IMR-90 (cell line): Measurements from ENCODE around the gene ROR2. TPM values are rescaled to one million over a fixed set of nuclear protein-coding genes. Genes with fewer than 3 reads are reported as not detected.
A peak's percentile ranks its signal among the peaks of the same experiment; 100 is the strongest.

ENCODE experiments used
- ATAC-seq: fragments of 200-7000 bp; cut with Tn5 transposase; 2 replicates; pipeline ENCODE4 v1.9.1; 2020; ENCODE audit warnings: low read depth, mild to moderate bottlenecking, moderate library complexity
- BruUV-seq: library from RNA; stranded (reverse); fragments of 400-500 nt; replicated peaks from 2 replicates; lab custom pipeline; 2021; lab: Mats Ljungman, UMichigan
- CTCF ChIA-PET: fragments of 300-600 bp; formaldehyde crosslinking; extraction: SDS; loops from one replicate; lab custom pipeline; 2021; ENCODE audit warnings: antibody characterized with exemption; lab: Yijun Ruan, JAX
- POLR2A ChIA-PET: fragments of 300-600 bp; sonication (Branson Sonifier 250); formaldehyde crosslinking; loops from one replicate; lab custom pipeline; 2022; ENCODE audit warnings: antibody characterized with exemption; ENCODE audit not compliant: unreplicated experiment; lab: Charles Lee
- DNase-seq: peaks from one replicate; pipeline ENCODE4 v3.0.0; 2013
- H2AFZ ChIP-seq: replicated peaks from 2 replicates; pipeline ENCODE3; 2013; ENCODE audit warnings: low read length, mild to moderate bottlenecking; ENCODE audit not compliant: poor library complexity
- H2AK5ac ChIP-seq: 2 replicates; pipeline ENCODE4 v1.6.1; 2013; ENCODE audit warnings: low read depth, low read length, inconsistent platforms
- H2AK9ac ChIP-seq: replicated peaks from 2 replicates; pipeline ENCODE3; 2013; ENCODE audit warnings: mild to moderate bottlenecking, low read depth, low read length, moderate library complexity; ENCODE audit not compliant: poor library complexity
- H2BK120ac ChIP-seq: 2 replicates; pipeline ENCODE4 v1.6.1; 2013; ENCODE audit warnings: low read depth, low read length, inconsistent platforms
- H2BK15ac ChIP-seq: 3 replicates; pipeline ENCODE4 v1.6.1; 2013; ENCODE audit warnings: low read depth, low read length, inconsistent platforms
- H2BK20ac ChIP-seq: 2 replicates; pipeline ENCODE4 v1.6.1; 2013; ENCODE audit warnings: low read depth, mild to moderate bottlenecking, inconsistent platforms, low read length, moderate library complexity
- H2BK5ac ChIP-seq: 2 replicates; pipeline ENCODE4 v1.6.1; 2013; ENCODE audit warnings: mild to moderate bottlenecking, low read depth, low read length, inconsistent platforms; ENCODE audit not compliant: poor library complexity, severe bottlenecking
- H3K14ac ChIP-seq: replicated peaks from 2 replicates; pipeline ENCODE4 v1.6.1; 2013; ENCODE audit warnings: low read depth, low read length, inconsistent platforms
- H3K18ac ChIP-seq: 2 replicates; pipeline ENCODE4 v1.6.1; 2013; ENCODE audit warnings: low read depth, low read length, control low read depth
- H3K23ac ChIP-seq: 2 replicates; pipeline ENCODE4 v1.6.1; 2013; ENCODE audit warnings: low read depth, low read length, inconsistent platforms
- H3K27ac ChIP-seq: 2 replicates; pipeline ENCODE4 v1.5.1; 2013; ENCODE audit warnings: mild to moderate bottlenecking, control low read depth, low read length; ENCODE audit not compliant: insufficient read depth
- H3K27me3 ChIP-seq: 2 replicates; pipeline ENCODE4 v1.6.1; 2013; ENCODE audit warnings: low read length; ENCODE audit not compliant: control insufficient read depth, insufficient read depth
- H3K36me3 ChIP-seq: 2 replicates; pipeline ENCODE4 v1.6.1; 2013; ENCODE audit warnings: low read length, mixed read lengths; ENCODE audit not compliant: control insufficient read depth, insufficient read depth
- H3K4ac ChIP-seq: 2 replicates; pipeline ENCODE4 v1.6.1; 2013; ENCODE audit warnings: low read depth, low read length, inconsistent platforms
- H3K4me1 ChIP-seq: 2 replicates; pipeline ENCODE4 v1.6.1; 2013; ENCODE audit warnings: low read length, mixed read lengths; ENCODE audit not compliant: control insufficient read depth, insufficient read depth
- H3K4me2 ChIP-seq: 2 replicates; pipeline ENCODE4 v1.6.1; 2013; ENCODE audit warnings: low read depth, mild to moderate bottlenecking, control low read depth, low read length, moderate library complexity
- H3K4me3 ChIP-seq: 2 replicates; pipeline ENCODE4 v1.5.1; 2013; ENCODE audit warnings: low read depth, mild to moderate bottlenecking, control low read depth, low read length, moderate library complexity; ENCODE audit not compliant: insufficient read depth
- H3K56ac ChIP-seq: 2 replicates; pipeline ENCODE4 v1.6.1; 2013; ENCODE audit warnings: low read length, inconsistent platforms; ENCODE audit not compliant: insufficient read depth; ENCODE audit errors: extremely low read depth
- H3K79me1 ChIP-seq, 2 experiments: 2 replicates each; pipeline ENCODE4 v1.6.1; 2013; ENCODE audit warnings: low read length in 2 of 2, inconsistent platforms in 1 of 2, low read depth in 1 of 2
- H3K9ac ChIP-seq: 2 replicates; pipeline ENCODE4 v1.6.1; 2013; ENCODE audit warnings: low read depth, low read length, control low read depth
- H3K9me1 ChIP-seq: 2 replicates; pipeline ENCODE4 v1.6.1; 2013; ENCODE audit warnings: low read length, inconsistent platforms; ENCODE audit not compliant: insufficient read depth
- H3K9me3 ChIP-seq: 2 replicates; pipeline ENCODE4 v1.6.1; 2013; ENCODE audit warnings: low read length; ENCODE audit not compliant: control insufficient read depth, insufficient read depth
- H4K20me1 ChIP-seq: 2 replicates; pipeline ENCODE4 v1.6.1; 2013; ENCODE audit warnings: low read length, inconsistent platforms; ENCODE audit not compliant: insufficient read depth
- H4K5ac ChIP-seq: 2 replicates; pipeline ENCODE4 v1.6.1; 2013; ENCODE audit warnings: mild to moderate bottlenecking, low read depth, low read length, control low read depth
- H4K8ac ChIP-seq, 2 experiments: 2 replicates each; pipeline ENCODE4 v1.6.1; 2013; ENCODE audit warnings: low read depth in 2 of 2, low read length in 2 of 2, control low read depth in 1 of 2, inconsistent platforms in 1 of 2
- H4K91ac ChIP-seq: 2 replicates; pipeline ENCODE4 v1.6.1; 2013; ENCODE audit warnings: low read depth, low read length, inconsistent platforms; ENCODE audit not compliant: insufficient read depth
- BHLHE40 ChIP-seq: fragments of 150-350 bp; IDR thresholded peaks from 2 replicates; pipeline ENCODE4 v1.6.1; 2016; ENCODE audit warnings: mild to moderate bottlenecking, low read depth, low read length
- CEBPB ChIP-seq: IDR thresholded peaks from 2 replicates; pipeline ENCODE4 v1.6.1; 2012; ENCODE audit warnings: low read depth, low read length, improper control_type of control experiment
- CHD1 ChIP-seq: IDR thresholded peaks from 2 replicates; pipeline ENCODE4 v1.6.1; 2012; ENCODE audit warnings: low read depth, low read length, improper control_type of control experiment
- CTCF ChIP-seq: conservative IDR thresholded peaks from 2 replicates; pipeline ENCODE4 v1.5.1; 2012; ENCODE audit warnings: mild to moderate bottlenecking, low read depth, low read length, improper control_type of control experiment
- ELK1 ChIP-seq: fragments of 150-350 bp; IDR thresholded peaks from 2 replicates; pipeline ENCODE4 v1.6.1; 2016; ENCODE audit warnings: low read depth, mild to moderate bottlenecking, low read length, moderate library complexity, borderline replicate concordance
- FOS ChIP-seq: fragments of 150-350 bp; IDR thresholded peaks from 2 replicates; pipeline ENCODE4 v1.6.1; 2016; ENCODE audit warnings: low read depth, low read length
- MAFK ChIP-seq: IDR thresholded peaks from 2 replicates; pipeline ENCODE4 v1.6.1; 2012; ENCODE audit warnings: low read depth, low read length, improper control_type of control experiment
- MAZ ChIP-seq: IDR thresholded peaks from 2 replicates; pipeline ENCODE4 v1.6.1; 2012; ENCODE audit warnings: low read depth, mild to moderate bottlenecking, low read length, improper control_type of control experiment, moderate library complexity, borderline replicate concordance
- MXI1 ChIP-seq: IDR thresholded peaks from 2 replicates; pipeline ENCODE4 v1.6.1; 2012; ENCODE audit warnings: low read depth, mild to moderate bottlenecking, low read length, moderate library complexity, borderline replicate concordance
- NFE2L2 ChIP-seq: fragments of 150-350 bp; IDR thresholded peaks from 2 replicates; pipeline ENCODE4 v1.6.1; 2016; ENCODE audit warnings: low read depth, mild to moderate bottlenecking, low read length
- POLR2A ChIP-seq: IDR thresholded peaks from 2 replicates; pipeline ENCODE4 v1.6.1; 2012; ENCODE audit warnings: mild to moderate bottlenecking, low read depth, low read length
- RAD21 ChIP-seq: IDR thresholded peaks from 2 replicates; pipeline ENCODE4 v1.6.1; 2012; ENCODE audit warnings: low read length, improper control_type of control experiment
- RCOR1 ChIP-seq: IDR thresholded peaks from 2 replicates; pipeline ENCODE4 v1.6.1; 2012; ENCODE audit warnings: mild to moderate bottlenecking, low read length, improper control_type of control experiment; ENCODE audit not compliant: insufficient replicate concordance
- RFX5 ChIP-seq: IDR thresholded peaks from 2 replicates; pipeline ENCODE4 v1.8.0; 2012; ENCODE audit warnings: low read depth, mild to moderate bottlenecking, low read length, moderate library complexity
- SMC3 ChIP-seq: fragments of 150-350 bp; IDR thresholded peaks from 2 replicates; pipeline ENCODE4 v1.6.1; 2016; ENCODE audit warnings: low read depth, mild to moderate bottlenecking, antibody characterized with exemption, low read length, moderate library complexity
- USF2 ChIP-seq: fragments of 150-350 bp; IDR thresholded peaks from 2 replicates; pipeline ENCODE4 v1.6.1; 2017; ENCODE audit warnings: mild to moderate bottlenecking, antibody characterized with exemption, low read length, low read depth
- WGBS, 2 experiments: methylation state at CpG; one replicate each; pipeline versions ENCODE4 v1.1.5 to v1.1.7; 2013; ENCODE audit warnings: missing lambda C conversion rate in 2 of 2; ENCODE audit not compliant: insufficient read length in 1 of 2; ENCODE audit errors: extremely low coverage in 2 of 2; 5-methylcytosine and 5-hydroxymethylcytosine counted together
- dilution Hi-C: fragments of 300-500 bp; cut with HindIII; formaldehyde crosslinking; loops from one replicate; pipeline ENCODE4 v1.14.3; 2018; ENCODE audit warnings: low sequenced_read_pairs; ENCODE audit not compliant: unreplicated experiment
- in situ Hi-C: fragments of 300-500 bp; cut with MboI; formaldehyde crosslinking; loops from 3 replicates; pipeline ENCODE4 v1.14.3; 2019; ENCODE audit warnings: low sequenced_read_pairs, inconsistent platforms, mixed read lengths
- intact Hi-C: fragments of 100-400 bp; cut with micrococcal nuclease; formaldehyde crosslinking; loops from 2 replicates; pipeline ENCODE4 v1.10.0; 2022
- polyA plus RNA-seq, 3 experiments: library from polyadenylated mRNA; depleted of rRNA; stranded (reverse); fragments of >200 nt; gene quantifications; 2 replicates each; pipeline ENCODE4 v1.2.3, GENCODE V29; 2012; ENCODE audit warnings: low replicate concordance in 1 of 3
- total RNA-seq: library from RNA; depleted of rRNA; stranded (reverse); fragments of >200 nt; gene quantifications from 2 replicates; pipeline ENCODE4 v1.2.3, GENCODE V29; 2012

Gene ROR2
- total and polyA plus RNA-seq, 2 of the 4 experiments (the other 2 are of a cell fraction) = 2.3 to 4.8 TPM

- ChIA-PET CTCF (interaction anchor here (1.2 kb wide), 1 partner anchor 17 kb away, joined by 3 read pairs; no protein-coding TSS in a partner anchor), POLR2A (no interaction called here)
Measured at GRCh38 chr9:91642771-91643170, 307.3 kb downstream of the ROR2 start.

More at GRCh38 chr9:91642771-91643170, 307.3 kb downstream of the ROR2 start:
- Histone ChIP-seq H3K18ac (no peak overlapping the region), H3K14ac (no peak overlapping the region), H3K4me3 (no peak overlapping the region), H2BK5ac (no peak overlapping the region), H4K5ac (no peak overlapping the region), H4K20me1 (no peaks in the 10 kb centered on the region), H3K9me3 (peaks cover 7% of the 10 kb centered on the region), H4K8ac (no peak overlapping the region), H3K79me1 (no peaks in the 10 kb centered on the region), H2AK9ac (no peak overlapping the region), H3K56ac (no peak overlapping the region), H3K4me2 (no peak overlapping the region), H2AFZ (peak overlapping the region; percentile 25), H3K9me1 (0 out of 2 replicates have a peak, but pooled peaks cover 5% of the 10 kb centered on the region), H3K4me1 (peaks cover 2% of the 10 kb centered on the region; the same call in 1 of the 2 replicates), H3K4ac (no peak overlapping the region), H3K23ac (no peak overlapping the region), H2BK120ac (no peak overlapping the region), H3K27me3 (peaks cover 4% of the 10 kb centered on the region), H2BK15ac (no peak overlapping the region), H2BK20ac (no peak overlapping the region), H3K36me3 (no peaks in the 10 kb centered on the region), H3K27ac (no peak overlapping the region), H2AK5ac (no peak overlapping the region), H4K91ac (no peak overlapping the region), H3K9ac (no peak overlapping the region)
- no peak for ATAC-seq
- intact Hi-C loops (no loop called here), dilution Hi-C loops (no loop called here), in situ Hi-C loops (no loop called here)
- DNase-seq = no peak
- WGBS, 2 experiments = 77% methylated on average over 4 of the region's 5 CpGs; no CpG with 5 or more reads in 1 of the 2 experiments
- no TSS peak for BruUV-seq
- TF ChIP-seq MAZ (no peak), ELK1 (no peak), RFX5 (no peak), CEBPB (no peak), BHLHE40 (no peak), USF2 (no peak), POLR2A (no peak), FOS (no peak), NFE2L2 (no peak), MAFK (no peak), CTCF (no peak), RCOR1 (no peak), CHD1 (no peak), SMC3 (no peak), RAD21 (no peak), MXI1 (no peak)
